Measurements from ENCODE around the gene ZNF438.
"Not testable (repeated sequence)": the region's sequence is repeated elsewhere in the genome, so short reads cannot be mapped to it uniquely, and the experiment has no call there.

The ZNF438 gene

DNA sequence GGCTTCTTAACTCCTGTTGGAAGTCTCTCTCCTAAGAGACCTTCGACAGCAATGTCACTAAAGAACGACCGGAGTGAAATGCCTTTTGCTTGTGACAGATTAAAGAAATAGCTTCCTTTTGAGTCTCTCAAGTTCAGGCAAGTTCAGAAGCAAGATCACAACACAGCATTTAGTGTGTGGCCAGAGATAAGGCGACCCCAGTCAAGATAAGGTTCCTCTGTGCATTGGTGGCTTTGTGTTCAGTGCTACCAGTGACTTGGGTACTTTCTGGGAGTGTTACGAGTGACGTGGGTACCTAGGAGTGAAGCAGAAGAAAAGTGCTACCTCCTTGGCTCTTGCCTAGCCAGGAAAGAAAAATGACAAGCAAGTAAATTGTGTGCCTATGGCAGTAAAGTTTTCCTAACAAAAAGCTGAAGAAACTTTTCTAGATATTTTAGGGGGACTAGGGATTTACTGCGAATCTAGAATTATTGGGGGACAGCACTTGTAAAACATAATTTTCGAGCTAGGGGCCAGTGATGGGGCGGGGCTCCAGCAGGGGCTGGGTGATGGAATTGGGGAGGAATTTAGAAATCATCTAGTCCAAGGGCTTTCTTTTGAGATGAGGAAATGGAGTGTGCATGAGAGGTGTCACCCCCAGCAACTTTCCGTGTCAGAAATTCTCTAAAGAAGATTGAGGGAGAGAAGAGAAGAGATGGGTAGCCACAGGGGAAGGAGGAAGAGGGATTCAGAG lies 210.2 kb downstream of the ZNF438 start:
- DNase-seq = no peak

DNA sequence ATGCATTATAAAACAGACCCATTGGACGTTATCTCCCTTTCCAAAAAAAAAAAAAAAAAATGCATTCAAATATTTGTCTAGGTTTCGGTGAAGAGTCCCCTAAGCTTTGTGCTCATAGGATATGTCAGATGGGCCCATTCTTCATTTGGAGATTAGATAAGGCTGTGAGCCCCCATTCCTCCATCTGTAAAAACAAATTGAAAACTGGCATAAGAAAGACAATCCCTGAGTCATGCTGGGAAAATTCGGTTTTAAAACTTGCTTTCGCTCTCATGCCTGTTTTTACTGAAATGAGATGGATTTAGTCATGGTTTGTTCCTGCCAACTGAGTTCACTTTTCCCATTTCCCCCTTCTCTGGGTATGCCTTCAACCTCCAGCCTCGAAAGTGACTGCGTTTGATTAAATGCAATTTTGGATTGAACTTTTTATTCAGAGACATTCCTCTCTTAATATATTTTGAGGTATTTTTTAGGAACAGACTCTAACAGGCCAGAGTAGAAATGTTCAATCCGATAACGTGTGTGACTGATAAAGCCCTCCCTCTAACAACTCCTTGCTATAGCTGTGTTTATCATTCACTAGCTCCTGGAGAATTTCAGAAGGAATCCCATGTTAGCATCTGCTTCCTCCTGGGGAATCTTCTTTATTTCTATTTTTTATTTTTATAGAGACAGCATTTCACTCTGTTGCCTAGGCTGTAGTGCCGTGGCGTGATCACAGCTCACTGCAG lies 211.2 kb downstream of the ZNF438 start:
- DNase-seq = peak; percentile 92

DNA sequence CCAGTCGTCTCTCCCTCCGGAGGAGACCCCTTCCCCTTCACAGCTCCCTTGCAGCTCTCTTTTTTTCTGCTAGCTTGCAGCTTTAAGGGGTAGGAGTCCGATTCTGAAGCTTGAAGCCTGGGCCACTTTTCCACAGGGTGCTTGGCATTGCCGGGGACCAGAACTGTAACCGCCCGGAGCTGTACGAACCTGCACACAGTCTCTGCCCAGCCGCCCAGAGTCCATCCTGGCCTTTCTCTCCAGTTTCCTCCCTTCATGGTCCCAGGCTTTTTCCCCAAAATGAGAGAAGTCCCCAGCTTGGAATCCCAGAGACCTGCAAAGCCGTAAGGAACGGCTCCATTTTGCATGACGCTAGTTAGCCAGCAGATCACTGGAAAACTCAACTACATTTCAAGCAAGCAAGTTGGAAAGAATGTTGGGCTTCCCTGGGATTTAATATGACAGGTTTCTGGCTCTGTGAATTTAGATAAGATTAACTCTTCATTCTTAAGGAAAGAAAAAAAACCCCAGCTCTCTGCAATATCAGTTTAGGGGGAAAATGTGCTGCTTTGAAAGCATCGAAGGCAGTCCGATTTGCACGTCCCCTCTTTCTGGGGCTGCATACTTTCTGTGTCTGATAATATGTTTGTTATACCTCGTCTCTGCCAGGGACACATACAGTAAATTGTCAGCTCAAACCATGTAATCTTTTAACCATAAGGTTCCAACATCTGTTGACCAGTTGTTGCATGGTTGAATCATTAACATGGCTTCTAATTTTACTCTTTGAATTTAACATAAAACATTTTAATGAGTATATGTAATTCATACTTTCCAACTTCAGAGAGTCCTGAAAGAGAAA lies 212.1 kb downstream of the ZNF438 start:
- peak; percentile 68 for DNase-seq

DNA sequence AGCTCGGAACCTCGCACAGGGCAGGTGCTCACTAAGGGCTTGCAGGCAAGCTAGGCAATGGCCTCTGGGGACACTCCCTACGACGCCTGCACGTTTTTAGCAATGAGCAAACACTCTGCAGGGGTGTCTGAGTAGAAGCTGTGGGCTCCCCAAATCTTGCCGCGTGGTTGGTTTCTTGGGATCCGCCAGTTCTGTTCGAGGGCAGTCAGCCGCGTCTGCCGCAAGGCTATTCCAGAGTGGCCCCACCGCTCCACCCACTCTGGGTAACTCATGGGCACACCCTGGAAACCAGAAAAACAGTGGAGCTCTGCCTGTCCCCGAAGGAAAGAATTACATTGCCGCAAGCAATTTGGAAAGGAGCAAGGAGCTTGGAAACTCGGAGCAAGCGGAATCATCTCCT lies 212.8 kb downstream of the ZNF438 start:
- no peak for DNase-seq

DNA sequence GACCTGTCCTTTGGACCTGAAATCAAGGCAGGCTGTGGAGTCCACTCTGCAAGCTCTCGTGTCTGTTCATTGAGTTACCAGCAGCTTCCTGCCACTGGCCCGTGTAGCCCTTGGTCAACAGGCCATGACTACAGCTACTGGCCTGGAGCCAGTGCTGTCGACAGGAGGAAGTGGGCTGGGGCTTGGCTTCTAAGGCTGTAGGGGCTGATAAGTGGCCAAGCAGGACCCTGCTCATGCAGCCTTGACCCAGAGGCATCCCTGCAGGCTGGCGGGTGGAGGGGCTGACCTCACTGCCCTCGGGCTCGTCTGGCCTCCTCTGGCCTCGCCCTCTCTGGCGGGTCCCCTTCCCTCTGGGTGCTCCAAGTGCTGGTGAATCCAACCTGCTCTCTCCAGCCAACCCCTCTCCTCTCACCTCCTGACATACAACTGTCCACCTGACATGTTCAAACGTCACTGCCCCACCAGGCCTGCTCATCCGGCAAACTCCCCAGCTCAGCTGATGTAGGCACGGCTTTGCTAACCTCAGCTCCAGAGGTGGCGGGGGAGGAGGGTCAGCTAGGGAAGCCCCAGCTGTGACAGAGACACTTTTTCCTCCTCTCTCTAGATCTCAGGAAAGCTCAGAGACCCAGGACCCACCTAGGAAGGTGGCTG lies 213.5 kb downstream of the ZNF438 start:
- peak; percentile 85 for DNase-seq

DNA sequence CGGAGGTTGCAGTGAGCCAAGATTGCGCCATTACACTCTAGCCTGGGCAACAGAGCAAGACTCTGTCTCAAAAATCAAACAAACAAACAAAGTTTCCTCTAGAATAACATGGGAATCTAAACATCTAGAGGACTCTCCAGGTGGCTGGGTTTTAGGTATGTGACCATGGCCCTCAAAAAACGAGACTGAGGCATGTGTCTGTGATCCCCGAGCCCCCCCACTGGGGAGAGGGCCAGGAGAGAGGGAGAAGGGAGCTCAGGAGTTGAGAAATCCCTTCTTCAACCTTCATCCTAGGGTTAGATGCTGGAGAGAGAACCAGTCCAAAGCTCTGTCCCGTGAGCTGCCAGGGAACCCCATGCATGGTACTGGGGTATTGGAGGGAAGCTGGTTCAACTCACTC lies 214.1 kb downstream of the ZNF438 start:
- DNase-seq = no peak

DNA sequence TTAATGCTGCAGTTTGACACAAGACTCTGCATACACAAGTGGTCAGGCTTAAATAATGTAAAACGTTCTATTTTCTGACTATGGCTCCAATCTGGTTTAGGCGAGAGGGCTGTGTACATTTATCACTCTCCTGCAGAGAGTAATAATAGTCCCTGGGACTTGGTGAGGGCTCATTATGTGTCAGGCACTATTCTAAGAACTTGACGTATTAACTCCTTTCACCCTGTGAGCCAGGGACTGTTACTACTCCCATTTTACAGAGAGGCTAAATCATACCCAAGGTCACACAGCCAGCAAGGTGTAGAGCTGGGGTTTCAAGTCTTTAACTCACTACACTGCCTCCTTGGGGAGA lies 214.9 kb downstream of the ZNF438 start:
- DNase-seq = no peak

DNA sequence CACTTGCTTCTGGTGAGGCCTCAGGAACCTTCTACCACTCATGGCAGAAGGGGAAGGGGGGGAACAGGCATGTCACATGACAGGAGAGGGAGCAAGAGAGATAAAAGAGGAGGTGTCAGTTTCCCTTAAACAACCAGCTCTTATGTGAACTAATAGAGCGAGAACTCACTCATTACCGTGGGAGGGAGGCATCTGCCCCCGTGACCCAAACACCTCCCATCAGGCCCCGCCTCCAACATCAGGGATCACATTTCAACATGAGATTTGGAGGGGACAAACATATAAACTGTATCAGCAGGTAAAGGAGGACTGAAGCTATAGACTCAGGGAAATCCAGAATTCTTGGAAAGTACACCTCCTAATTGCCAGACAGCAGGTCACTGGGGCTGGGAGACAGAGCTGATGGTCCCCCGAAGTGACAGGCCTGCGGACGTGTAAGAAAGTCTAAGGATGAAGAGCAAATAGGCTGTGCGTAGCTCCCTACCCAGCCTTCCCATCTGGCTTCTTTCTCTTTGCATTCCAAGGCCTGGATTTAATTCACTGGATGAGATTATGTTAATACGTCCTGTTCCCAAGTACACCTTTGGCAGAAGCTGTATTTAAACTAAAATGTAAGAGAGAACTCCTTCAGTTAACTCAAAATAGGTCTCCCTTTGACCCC lies 215.4 kb downstream of the ZNF438 start:
- DNase-seq = no peak

DNA sequence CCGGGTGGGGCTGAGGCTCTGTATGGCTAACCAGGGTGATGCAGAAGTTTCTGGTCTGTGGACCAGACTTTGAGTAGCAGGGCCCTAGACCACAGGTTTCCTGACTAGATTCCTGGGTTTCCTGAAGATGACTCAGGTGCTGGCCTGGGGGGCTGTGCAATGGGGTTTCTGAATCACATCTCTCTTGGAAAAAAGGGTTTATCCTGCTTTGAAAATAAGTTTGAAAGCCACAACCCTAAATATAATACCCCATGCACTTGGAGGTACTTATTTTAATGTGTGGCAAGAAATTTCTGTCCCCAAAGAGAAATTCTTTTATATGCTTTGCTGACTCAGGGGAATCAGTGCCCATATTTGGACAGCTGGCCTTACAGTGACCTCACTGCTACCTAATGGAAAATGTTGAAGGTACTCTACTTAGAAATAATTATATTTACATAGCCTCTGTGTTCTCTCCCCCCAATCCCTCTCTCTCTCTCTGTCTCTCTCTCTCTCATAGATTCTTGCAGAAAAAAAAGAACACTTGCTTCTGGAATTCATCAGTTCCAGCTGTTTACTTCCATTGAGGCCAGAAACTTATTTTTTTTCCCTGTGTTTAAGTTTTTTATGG lies 217.7 kb downstream of the ZNF438 start:
- DNase-seq = peak; percentile 79

DNA sequence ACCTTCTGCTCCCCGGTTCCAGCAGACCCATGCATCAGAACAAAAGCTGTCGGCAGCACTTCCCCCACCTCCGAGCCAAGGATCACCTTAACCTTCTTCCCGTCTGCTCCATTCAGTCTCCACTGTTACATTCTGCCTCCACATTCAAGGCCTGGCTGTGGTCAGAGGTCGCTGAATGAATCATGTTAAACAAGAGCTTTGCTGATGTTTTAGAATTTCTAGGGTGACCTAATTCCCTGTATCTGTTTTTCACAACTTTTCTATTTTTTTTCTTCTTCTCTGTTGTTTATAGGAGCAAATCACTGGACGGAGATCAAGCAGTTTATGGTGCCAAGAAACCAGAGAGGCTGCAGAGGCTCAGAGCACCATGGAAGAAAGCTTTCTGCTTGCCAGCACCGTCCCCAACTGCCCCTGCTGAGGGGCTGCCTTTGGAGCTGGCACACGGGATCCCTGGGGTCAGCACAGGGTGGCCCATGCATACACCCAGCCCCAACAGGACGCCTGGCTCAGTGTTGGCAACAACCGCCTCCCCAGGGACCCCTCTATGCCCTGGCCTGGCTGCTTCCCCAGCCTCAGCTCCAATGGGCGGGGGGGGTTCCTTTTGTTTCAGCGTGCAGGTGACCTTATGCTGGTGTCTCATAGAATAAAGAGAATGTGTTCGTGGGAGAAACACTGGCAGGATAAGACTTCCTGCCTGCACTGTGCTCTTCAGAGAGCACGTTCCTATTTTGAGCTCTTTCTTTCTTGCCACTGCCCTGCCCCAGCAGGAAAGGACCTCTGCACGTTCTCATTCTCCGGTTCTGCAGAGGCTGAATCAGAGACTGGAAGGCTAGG lies 219.4 kb downstream of the ZNF438 start:
- DNase-seq = peak; percentile 84

DNA sequence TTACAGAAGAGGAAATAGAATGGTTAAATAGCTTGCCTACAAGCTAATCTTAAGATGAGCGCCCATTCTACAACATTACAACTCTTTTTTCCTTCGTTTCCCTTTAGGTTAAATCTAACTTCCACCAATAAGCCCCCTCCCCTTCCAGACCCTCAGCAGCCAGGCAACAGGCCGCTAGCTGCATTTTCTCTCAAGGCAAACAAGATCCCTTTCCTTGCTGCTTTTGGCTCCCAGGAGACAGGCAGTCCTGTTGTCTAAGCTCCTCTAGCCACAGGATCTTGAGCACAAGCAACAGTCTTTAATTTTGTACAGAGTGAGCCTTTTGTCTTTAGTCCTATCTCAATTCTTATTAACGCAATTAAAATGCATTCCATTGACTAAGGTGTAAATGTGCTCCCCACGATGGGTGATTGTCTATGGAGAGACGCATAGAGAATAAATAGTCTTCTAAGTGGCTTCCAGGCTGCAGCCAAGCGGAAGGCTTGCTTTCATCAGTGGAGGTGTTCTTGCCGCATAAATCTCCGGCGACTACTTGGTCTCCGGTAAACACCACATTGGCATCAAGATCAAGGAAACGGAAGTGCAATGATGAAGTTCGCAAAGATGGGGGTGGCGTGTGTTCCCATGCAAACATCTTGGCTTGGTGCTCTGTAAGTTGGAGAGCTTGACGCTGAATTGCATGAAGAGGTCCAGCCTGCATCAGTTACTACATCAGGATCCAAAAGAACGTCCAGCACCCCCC lies 220.2 kb downstream of the ZNF438 start:
- peak; percentile 18 for DNase-seq

DNA sequence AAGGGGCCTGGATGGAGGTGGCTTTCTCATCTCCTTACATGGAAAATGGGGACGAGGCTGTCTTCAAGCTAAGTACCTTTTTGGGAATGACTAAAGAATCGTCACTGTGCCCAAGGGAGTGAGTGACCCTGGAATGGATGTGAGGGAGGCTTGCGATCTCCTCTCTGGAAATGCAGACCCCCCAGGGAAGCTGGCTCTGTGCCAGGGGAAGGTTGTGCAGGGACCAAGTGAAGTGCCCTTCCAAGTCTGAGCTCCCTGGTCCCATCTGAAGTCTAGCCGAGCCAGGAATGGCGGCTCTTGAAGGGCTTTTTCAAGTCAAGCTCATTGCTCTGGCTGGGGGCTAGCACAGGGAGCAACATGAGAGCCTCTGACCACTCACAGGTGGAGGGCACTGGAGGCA lies 221.2 kb downstream of the ZNF438 start:
- DNase-seq = no peak

DNA sequence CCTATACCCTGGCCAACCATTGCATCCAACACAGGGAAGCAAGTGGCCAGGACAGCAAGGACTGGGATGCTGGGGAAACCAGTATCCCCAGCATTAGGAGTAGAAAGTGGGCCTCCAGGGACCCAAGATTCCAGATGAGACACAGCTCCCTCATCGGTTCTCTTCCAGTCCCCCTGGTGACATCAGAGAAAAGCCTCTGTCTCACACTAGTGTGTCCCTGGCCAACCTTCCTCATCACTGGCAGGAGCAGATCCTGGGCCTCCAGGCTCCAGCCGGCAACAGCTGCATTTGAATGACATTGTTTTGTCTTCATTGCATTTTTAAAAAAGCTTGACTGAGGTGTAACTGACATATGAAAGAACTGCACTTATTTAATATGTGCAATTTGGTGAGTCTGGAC lies 224.8 kb downstream of the ZNF438 start:
- DNase-seq = no peak

DNA sequence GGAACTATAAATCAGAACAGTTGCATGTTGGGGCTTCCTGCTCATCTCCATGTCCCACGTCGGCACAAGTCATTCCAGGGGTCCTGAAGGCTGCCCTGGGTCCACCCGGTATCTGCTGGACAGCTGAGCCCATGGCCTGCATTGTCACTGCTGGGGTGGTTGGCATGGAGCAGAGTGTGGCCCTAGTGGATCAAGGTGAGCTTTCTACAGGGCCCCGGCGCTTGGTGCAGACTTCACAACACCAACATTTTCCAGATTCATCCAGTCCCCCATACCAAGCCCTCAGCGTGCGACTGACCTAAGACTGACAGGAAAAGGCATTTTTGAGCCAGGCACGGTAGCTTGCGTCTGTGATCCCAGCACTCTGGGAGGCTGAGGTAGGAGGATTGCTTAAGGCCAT lies 226.6 kb downstream of the ZNF438 start:
- DNase-seq = no peak

DNA sequence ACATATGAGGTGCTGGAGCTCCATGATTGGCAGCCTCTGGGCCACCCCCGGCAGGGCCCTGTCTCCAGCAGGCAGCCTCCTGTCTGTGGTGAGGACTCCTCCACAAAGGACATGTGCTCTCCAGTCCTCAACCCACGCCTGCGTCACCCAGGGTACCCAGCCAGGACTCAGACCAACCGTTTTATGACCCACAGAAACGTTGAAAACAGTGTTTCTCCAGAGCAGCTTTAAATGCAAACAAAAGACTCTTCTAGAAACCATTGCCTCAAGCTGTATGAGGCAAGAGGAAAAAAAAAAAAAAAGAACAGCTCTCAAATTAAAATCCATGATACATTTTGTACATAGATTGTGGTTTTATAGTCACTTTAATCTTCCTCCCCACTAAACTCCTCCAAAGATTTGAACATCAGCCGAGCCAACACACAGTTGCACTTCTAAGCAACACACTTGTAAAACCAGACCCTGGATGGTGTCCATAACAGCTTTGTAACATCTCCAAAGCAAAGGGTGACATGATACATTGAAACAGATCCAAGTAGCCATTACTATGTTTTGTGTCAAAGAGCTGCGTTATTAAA lies 227.1 kb downstream of the ZNF438 start:
- DNase-seq = no peak

DNA sequence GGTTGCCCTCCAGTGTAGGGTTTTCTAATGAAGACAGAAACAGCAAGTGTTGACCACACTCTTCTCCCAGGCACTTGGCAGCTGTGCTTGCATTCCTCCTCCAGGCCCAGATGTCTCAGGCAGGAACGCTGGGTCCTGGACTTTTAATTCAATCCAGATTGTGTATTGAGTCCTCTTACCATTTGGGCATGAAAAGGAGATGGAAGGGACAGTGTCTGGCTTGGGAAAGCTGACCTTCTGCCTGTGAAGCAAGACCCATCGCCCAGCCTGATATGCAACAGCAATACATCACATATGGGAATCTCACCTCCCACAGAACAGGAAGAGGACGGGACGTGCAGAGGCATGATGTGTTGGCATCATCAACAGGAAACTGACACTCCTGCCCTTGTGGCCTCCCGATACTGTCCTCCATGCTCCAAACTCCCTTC lies 227.8 kb downstream of the ZNF438 start:
- DNase-seq = peak; percentile 80

DNA sequence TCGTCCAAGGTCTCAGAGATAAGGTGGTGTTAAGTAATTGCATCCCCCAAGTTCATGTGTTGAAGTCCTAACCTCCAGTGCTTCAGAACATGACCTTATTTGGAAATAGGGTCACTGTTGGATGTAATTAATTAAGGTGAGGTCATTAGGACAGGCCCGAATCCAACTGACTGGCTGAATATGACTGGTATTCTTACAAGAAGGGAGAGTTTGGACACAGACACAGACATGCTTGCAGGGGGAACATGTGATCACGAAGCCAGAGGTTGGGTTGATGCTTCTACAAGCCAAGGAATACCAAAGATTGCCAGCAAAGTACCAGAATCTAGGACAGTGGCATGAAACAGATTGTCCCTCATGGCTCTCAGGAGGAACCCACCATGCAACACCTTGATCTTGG lies 228.6 kb downstream of the ZNF438 start:
- DNase-seq = no peak

DNA sequence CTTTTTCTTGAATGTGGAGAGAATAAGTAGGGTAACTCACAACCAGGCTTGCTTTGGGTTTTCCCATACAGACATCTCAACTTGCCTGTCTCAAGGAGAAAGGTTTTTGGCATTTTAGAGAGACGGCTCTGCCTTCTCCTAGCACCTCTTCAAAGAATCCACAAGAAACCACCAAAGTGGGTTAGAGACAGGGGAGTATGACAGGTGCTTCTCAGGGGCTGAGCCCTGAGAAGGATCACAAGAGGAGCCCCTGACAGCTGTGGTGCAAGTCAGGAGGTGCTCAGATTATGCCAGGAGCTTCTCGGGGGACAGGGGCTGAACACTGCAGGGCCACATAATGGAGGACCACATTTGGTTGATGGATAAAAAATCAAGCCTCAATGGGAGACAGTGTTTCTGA lies 231.3 kb downstream of the ZNF438 start:
- DNase-seq = no peak

DNA sequence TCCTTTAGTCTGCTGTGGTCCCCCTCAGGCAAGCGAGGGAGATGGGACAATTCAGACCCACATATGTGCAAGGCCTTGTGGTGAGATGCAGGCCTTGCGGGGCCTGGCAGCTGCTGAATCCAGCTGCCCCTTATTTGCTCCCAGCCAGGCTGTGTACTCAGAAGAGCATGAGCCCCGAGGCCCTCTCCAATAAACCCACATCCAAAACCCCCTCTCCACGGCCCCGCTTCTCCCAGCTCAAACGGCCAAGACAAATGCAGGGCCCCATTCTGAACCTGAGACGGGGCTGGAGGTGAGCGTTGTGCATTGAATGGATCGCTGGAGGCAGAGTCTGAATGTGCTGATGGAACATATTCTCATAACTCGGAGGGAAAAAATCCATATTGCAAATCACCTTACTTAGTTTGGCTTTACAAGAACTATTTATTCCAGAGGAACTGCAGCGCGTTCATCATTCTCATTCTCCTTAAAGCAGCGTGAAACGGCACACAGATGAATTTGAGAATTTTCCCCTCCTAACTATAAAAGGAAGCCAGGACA lies 232.9 kb downstream of the ZNF438 start:
- no peak for DNase-seq

DNA sequence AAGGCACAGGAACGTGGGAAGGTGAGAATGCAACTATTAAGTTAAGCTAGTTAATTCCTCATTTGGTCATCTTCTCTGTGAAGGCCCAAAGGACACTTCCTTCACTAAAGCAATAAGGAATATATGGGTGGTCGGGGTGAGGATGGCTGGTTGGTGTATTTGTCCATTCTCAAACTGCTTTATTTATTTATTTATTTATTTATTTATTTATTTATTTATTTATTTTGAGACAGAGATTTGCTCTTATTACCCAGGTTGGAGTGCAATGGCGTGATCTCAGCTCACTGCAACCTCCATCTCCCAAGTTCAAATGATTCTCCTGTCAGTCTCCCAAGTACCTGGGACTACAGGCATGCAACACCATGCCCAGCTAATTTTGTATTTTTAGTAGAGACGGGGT lies 236.6 kb downstream of the ZNF438 start:
- DNase-seq = not testable (repeated sequence)
